Measurements from ENCODE around the gene NEAT1. TPM values are rescaled to one million over a fixed set of nuclear protein-coding genes. Genes with fewer than 3 reads are reported as not detected.

Gene NEAT1
- total and polyA plus RNA-seq, 2 experiments from 2014 or later = 5.3 to 7.2 TPM

DNA sequence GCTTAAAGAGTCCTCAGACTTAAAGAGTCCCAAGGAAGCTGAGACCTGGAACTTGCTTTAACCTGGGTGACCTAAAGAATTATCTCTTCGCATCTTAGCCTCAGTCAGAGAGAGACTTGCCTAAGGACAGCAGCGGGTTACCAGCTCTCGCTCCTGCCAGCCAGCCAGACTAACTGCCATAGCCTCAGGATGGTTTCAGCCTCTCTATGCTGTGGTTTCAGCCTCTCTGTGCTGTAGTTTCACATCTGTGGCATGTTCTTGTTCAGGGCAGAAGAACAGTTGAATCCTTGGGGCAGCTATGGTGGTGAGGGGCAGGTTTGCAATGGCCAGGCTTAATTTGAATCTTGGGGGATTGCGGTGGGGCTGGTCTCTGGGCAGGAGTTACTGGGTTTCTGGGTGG is 33.9 kb upstream of the NEAT1 start (continued):
- TF ChIP-seq, protein P1, sequence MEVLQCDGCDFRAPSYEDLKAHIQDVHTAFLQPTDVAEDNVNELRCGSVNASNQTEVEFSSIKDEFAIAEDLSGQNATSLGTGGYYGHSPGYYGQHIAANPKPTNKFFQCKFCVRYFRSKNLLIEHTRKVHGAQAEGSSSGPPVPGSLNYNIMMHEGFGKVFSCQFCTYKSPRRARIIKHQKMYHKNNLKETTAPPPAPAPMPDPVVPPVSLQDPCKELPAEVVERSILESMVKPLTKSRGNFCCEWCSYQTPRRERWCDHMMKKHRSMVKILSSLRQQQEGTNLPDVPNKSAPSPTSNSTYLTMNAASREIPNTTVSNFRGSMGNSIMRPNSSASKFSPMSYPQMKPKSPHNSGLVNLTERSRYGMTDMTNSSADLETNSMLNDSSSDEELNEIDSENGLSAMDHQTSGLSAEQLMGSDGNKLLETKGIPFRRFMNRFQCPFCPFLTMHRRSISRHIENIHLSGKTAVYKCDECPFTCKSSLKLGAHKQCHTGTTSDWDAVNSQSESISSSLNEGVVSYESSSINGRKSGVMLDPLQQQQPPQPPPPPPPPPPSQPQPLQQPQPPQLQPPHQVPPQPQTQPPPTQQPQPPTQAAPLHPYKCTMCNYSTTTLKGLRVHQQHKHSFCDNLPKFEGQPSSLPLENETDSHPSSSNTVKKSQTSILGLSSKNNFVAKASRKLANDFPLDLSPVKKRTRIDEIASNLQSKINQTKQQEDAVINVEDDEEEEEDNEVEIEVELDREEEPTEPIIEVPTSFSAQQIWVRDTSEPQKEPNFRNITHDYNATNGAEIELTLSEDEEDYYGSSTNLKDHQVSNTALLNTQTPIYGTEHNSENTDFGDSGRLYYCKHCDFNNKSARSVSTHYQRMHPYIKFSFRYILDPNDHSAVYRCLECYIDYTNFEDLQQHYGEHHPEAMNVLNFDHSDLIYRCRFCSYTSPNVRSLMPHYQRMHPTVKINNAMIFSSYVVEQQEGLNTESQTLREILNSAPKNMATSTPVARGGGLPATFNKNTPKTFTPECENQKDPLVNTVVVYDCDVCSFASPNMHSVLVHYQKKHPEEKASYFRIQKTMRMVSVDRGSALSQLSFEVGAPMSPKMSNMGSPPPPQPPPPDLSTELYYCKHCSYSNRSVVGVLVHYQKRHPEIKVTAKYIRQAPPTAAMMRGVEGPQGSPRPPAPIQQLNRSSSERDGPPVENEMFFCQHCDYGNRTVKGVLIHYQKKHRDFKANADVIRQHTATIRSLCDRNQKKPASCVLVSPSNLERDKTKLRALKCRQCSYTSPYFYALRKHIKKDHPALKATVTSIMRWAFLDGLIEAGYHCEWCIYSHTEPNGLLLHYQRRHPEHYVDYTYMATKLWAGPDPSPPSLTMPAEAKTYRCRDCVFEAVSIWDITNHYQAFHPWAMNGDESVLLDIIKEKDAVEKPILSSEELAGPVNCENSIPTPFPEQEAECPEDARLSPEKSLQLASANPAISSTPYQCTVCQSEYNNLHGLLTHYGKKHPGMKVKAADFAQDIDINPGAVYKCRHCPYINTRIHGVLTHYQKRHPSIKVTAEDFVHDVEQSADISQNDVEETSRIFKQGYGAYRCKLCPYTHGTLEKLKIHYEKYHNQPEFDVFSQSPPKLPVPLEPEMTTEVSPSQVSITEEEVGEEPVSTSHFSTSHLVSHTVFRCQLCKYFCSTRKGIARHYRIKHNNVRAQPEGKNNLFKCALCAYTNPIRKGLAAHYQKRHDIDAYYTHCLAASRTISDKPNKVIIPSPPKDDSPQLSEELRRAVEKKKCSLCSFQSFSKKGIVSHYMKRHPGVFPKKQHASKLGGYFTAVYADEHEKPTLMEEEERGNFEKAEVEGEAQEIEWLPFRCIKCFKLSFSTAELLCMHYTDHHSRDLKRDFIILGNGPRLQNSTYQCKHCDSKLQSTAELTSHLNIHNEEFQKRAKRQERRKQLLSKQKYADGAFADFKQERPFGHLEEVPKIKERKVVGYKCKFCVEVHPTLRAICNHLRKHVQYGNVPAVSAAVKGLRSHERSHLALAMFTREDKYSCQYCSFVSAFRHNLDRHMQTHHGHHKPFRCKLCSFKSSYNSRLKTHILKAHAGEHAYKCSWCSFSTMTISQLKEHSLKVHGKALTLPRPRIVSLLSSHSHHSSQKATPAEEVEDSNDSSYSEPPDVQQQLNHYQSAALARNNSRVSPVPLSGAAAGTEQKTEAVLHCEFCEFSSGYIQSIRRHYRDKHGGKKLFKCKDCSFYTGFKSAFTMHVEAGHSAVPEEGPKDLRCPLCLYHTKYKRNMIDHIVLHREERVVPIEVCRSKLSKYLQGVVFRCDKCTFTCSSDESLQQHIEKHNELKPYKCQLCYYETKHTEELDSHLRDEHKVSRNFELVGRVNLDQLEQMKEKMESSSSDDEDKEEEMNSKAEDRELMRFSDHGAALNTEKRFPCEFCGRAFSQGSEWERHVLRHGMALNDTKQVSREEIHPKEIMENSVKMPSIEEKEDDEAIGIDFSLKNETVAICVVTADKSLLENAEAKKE (CRISPR knock-in tag; IDR thresholded peaks at IDR 0.05) = no peak
- TF ChIP-seq POLR2AphosphoS5 (IDR thresholded peaks at IDR 0.05; ENCODE audit: low read depth) = no peak
- TF ChIP-seq, protein P2, sequence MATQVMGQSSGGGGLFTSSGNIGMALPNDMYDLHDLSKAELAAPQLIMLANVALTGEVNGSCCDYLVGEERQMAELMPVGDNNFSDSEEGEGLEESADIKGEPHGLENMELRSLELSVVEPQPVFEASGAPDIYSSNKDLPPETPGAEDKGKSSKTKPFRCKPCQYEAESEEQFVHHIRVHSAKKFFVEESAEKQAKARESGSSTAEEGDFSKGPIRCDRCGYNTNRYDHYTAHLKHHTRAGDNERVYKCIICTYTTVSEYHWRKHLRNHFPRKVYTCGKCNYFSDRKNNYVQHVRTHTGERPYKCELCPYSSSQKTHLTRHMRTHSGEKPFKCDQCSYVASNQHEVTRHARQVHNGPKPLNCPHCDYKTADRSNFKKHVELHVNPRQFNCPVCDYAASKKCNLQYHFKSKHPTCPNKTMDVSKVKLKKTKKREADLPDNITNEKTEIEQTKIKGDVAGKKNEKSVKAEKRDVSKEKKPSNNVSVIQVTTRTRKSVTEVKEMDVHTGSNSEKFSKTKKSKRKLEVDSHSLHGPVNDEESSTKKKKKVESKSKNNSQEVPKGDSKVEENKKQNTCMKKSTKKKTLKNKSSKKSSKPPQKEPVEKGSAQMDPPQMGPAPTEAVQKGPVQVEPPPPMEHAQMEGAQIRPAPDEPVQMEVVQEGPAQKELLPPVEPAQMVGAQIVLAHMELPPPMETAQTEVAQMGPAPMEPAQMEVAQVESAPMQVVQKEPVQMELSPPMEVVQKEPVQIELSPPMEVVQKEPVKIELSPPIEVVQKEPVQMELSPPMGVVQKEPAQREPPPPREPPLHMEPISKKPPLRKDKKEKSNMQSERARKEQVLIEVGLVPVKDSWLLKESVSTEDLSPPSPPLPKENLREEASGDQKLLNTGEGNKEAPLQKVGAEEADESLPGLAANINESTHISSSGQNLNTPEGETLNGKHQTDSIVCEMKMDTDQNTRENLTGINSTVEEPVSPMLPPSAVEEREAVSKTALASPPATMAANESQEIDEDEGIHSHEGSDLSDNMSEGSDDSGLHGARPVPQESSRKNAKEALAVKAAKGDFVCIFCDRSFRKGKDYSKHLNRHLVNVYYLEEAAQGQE (IDR thresholded peaks at IDR 0.05; ENCODE audit: unreplicated experiment) = no peak
- no peak for TF ChIP-seq CREB1 (CRISPR knock-in tag; IDR thresholded peaks at IDR 0.05; ENCODE audit: low read depth)
- TF ChIP-seq ZNF331 (CRISPR knock-in tag; IDR thresholded peaks at IDR 0.05; ENCODE audit: low read depth) = no peak
- no peak for TF ChIP-seq CTCF (conservative IDR thresholded peaks at IDR 0.05; ENCODE audit: low read depth in 2 of 2)

All from GM23338 (cell line).